OCI-LY7 (cell line): Measurements from ENCODE around the gene CHCHD4.

Source experiments
- EZH2phosphoT487 ChIP-seq: fragments of 200-600 bp; sonication (generic); IDR thresholded peaks from 2 replicates; pipeline ENCODE4 v1.6.1; 2018; ENCODE audit warnings: low read depth, borderline replicate concordance, mild to moderate bottlenecking, mixed run types, antibody characterized with exemption, low read length, moderate library complexity, mixed read lengths
- TF ChIP-seq, protein P1 (sequence below): fragments of 200-600 bp; sonication (generic); conservative IDR thresholded peaks from 2 replicates; pipeline ENCODE4 v1.5.1; 2014; ENCODE audit warnings: mild to moderate bottlenecking, antibody characterized with exemption, low read length, moderate library complexity, mixed read lengths

DNA sequence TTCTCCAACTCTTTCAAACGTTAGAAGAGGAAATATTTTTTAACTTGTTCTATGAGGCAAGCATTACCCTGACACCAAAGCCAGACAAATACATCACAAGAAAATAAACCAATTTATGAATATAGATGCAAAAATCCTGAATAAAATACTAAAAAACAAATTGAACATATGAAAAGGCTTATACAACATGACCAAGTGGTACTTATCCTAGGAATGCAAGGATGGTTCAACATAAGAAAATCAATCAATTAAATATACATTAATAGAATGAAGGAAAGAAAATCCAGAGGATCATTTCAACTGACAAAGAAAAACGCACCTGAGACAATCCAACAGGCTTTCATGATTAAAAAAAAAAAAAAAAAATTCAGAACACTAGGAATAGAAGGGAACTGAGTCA lies 36.6 kb upstream of the CHCHD4 start:
- TF ChIP-seq, protein P1, sequence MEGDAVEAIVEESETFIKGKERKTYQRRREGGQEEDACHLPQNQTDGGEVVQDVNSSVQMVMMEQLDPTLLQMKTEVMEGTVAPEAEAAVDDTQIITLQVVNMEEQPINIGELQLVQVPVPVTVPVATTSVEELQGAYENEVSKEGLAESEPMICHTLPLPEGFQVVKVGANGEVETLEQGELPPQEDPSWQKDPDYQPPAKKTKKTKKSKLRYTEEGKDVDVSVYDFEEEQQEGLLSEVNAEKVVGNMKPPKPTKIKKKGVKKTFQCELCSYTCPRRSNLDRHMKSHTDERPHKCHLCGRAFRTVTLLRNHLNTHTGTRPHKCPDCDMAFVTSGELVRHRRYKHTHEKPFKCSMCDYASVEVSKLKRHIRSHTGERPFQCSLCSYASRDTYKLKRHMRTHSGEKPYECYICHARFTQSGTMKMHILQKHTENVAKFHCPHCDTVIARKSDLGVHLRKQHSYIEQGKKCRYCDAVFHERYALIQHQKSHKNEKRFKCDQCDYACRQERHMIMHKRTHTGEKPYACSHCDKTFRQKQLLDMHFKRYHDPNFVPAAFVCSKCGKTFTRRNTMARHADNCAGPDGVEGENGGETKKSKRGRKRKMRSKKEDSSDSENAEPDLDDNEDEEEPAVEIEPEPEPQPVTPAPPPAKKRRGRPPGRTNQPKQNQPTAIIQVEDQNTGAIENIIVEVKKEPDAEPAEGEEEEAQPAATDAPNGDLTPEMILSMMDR = no peak
- TF ChIP-seq EZH2phosphoT487 = no peak
